GM18870 (cell line): ENCODE measurements around the gene PITPNM1.

Source experiments
- ATAC-seq: cut with Tn5 transposase; IDR thresholded peaks from one replicate; pipeline ENCODE4 v1.9.1; 2021; ENCODE audit warnings: moderate library complexity; ENCODE audit not compliant: unreplicated experiment

The PITPNM1 gene

DNA sequence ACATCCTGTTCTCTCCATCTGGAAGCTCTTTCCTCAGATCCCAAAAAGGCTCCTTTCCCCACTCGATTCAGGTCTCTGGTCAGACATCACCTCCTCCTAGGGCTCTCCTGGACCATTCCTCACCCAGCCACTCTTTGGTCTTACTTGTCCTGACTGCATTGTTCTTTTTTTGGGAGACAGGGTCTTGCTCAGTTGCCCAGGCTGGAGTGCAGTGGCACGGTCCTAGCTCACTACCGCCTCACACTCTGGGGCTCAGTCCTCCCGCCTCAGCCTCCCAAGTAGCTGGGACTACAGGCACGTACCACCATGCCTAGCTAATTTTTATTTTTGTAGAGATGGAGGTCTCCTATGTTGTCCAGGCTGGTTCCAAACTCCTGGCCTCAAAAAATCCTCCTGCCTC, 59.6 kb downstream of the PITPNM1 start:
- no peak for ATAC-seq

DNA sequence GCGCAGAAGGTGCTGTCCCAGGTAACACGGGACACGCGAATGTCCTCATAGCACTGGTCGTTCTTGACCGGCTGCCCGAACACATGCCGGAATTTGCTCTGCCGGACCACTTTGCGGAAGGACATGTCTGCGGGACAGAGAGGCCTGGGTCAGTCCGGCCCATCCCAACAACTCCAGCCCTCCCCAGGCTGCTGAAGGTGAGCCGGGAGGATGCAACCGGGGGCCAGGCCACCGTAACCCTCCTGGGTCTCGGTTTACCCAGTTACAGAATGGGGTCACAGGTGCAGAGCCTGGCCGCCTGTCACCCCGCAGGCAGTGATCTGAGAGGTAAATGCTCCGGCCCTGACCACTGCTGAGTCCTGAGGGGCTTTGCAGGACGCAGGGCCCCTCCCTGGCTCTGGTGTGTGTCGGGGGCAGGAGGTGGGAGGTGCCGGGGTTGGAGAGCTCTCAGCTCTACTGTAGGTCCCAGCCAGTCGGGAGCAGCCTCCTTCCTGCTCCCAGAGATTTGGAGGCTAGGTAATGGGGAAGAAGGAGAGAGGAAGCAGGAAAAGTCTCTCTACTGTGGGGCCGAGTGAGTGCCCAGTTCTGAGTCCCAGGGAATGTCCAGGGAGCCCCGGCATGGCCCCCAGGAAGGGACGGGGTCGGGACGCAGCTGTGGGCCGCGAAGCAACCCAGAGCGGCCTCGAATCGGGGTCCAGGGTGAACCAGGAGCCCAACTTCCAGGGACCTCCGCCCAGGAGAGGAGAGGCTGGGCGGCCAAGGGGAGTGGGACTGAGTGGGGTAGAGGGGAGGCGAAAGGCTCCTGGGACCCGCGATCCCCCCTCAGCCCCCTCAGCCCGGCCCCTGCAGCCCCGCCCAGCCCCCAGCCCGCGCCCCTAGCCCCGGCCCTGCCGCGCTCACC, 62.4 kb downstream of the PITPNM1 start:
- no peak for ATAC-seq
